IPS-20b (cell line): ENCODE results near the gene NSMCE4A.
"Not testable (repeated sequence)": the region's sequence is repeated elsewhere in the genome, so short reads cannot be mapped to it uniquely, and the experiment has no call there.

ENCODE experiments used
- H3K27ac ChIP-seq: one replicate; pipeline ENCODE4 v1.5.1; 2013; ENCODE audit warnings: low read length
- H3K27me3 ChIP-seq: 2 replicates; pipeline ENCODE4 v1.6.1; 2013; ENCODE audit warnings: mild to moderate bottlenecking, low read length, inconsistent platforms; ENCODE audit not compliant: insufficient read depth
- H3K36me3 ChIP-seq: 2 replicates; pipeline ENCODE4 v1.6.1; 2013; ENCODE audit warnings: low read depth, mild to moderate bottlenecking, inconsistent platforms, low read length, moderate library complexity; ENCODE audit not compliant: insufficient read depth
- H3K4me1 ChIP-seq: 2 replicates; pipeline ENCODE4 v1.6.1; 2013; ENCODE audit warnings: mild to moderate bottlenecking, control low read depth, inconsistent platforms, low read length, moderate library complexity; ENCODE audit not compliant: insufficient read depth
- H3K4me3 ChIP-seq: 2 replicates; pipeline ENCODE4 v1.5.1; 2013; ENCODE audit warnings: mild to moderate bottlenecking, low read length, inconsistent platforms
- H3K9ac ChIP-seq: 2 replicates; pipeline ENCODE4 v1.6.1; 2013; ENCODE audit warnings: low read depth, mild to moderate bottlenecking, inconsistent platforms, low read length, moderate library complexity
- H3K9me3 ChIP-seq: 2 replicates; pipeline ENCODE4 v1.6.1; 2013; ENCODE audit warnings: mild to moderate bottlenecking, low read depth, low read length, inconsistent platforms; ENCODE audit not compliant: insufficient read depth

The NSMCE4A gene

DNA sequence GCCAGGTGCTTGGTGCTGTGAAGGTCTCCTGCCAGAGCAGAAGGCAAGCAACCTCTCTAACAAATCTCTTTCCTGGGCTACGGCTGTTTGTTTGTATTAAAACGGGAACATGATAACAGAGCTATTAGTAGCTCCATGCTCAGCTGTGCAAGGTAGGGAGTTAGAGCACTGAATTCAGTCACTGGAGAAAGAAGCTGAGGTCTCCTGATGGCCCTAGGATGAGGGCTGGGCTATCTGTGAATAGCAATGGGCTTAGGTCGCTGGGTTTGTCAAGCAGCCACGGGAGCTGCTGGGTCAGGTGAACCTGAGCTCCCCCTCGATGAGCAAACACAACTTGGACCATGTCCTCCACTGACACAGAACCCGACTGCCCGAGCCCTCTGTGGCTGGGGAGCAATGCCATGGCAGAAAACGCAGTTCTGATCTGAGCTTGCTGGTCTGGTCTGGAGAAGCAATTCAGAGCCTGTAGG lies 38.3 kb upstream of the NSMCE4A start:
- no peak overlapping the region for H3K9ac ChIP-seq
- H3K27ac ChIP-seq, result no peak overlapping the region
- H3K4me1 ChIP-seq, result 0 out of 2 replicates have a peak, but pooled peaks cover 1% of the 10 kb centered on the region
- no peaks in the 10 kb centered on the region for H3K27me3 ChIP-seq
- no peaks in the 10 kb centered on the region for H3K36me3 ChIP-seq
- H3K4me3 ChIP-seq, result no peak overlapping the region
- H3K9me3 ChIP-seq, result no peaks in the 10 kb centered on the region

DNA sequence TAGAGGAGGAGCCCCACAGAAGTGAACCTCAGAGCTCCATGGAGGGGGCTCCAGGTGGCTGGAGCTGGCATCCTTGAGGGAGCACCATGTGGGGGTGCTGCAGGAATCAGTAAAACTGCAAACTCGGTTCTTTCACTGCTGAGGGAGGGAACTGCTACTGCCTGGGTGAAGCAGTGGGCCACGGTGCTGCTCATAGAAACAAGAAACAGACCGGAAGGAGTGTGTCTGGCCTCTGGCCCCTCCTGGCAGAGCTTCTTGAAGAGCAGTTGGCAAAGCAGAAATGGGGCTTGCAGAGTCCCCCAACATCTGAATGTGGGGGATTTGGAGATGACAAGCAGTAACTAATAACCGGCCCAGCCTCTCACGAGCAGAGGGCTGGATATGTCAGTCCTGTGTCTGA lies 37.7 kb upstream of the NSMCE4A start:
- H3K9me3 ChIP-seq, result no peaks in the 10 kb centered on the region
- H3K4me1 ChIP-seq, result no peaks in the 10 kb centered on the region
- H3K9ac ChIP-seq, result no peak overlapping the region
- H3K36me3 ChIP-seq, result no peaks in the 10 kb centered on the region
- no peak overlapping the region for H3K27ac ChIP-seq
- H3K4me3 ChIP-seq, result no peak overlapping the region
- H3K27me3 ChIP-seq, result no peaks in the 10 kb centered on the region

DNA sequence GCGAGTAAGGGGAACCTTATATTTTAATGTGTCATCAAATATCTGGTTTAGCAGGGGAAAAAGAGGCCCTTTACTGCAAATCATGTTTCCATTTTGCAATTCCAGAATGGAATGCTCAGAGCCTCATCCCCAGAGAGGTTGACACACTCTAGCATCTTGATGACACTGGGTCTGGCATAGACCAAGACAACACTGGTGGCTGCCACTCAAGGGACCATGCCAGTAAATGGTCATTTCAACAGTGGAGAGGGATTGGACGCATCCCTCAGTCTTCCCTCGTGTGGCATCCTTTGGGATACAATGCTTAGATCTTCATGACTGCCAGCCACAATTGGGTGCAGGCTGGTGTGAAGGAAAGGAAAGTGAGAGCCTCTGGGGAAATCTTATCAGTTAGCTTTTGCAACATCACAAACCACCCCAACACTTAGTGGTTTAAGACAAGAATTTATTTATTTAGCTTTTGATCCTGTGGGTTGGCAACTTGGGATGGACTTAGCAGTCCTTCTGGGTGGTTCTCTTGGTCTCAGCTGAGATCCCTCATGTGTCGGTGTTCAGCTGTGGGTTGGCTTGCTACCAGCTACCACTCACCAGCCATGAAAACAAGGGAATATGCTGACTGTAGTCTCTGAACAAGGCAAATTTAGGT lies 35.5 kb upstream of the NSMCE4A start:
- Histone ChIP-seq H3K9me3 (no peaks in the 10 kb centered on the region), H3K27ac (no peak overlapping the region), H3K9ac (no peak overlapping the region), H3K27me3 (no peaks in the 10 kb centered on the region), H3K4me1 (no peaks in the 10 kb centered on the region), H3K4me3 (no peak overlapping the region), H3K36me3 (no peaks in the 10 kb centered on the region)

DNA sequence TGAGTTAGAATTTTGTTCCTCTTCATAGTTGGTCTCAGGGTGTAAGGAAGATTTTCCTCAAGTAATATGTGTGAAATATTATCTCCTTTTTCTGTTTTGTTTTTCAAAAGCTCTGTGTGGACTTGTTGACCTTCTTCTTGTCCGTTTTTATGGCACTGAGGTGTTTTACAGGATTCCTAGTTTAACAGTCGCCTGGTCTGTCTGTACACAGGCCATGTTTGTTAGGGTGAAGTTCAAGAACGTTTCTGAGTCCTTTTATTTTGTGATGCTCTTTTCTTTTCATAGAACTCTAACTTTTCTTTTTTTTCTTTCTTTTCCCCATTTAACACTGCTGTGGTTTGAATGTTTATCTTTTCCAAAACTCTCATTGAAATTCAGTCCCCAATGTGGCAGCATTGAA lies 32.4 kb upstream of the NSMCE4A start:
- peaks cover 3% of the 10 kb centered on the region; the same call in 1 of the 2 replicates for H3K9me3 ChIP-seq
- no peak overlapping the region for H3K4me3 ChIP-seq
- no peaks in the 10 kb centered on the region for H3K36me3 ChIP-seq
- no peak overlapping the region for H3K9ac ChIP-seq
- H3K27ac ChIP-seq, result no peak overlapping the region
- H3K27me3 ChIP-seq, result no peaks in the 10 kb centered on the region
- no peaks in the 10 kb centered on the region for H3K4me1 ChIP-seq

DNA sequence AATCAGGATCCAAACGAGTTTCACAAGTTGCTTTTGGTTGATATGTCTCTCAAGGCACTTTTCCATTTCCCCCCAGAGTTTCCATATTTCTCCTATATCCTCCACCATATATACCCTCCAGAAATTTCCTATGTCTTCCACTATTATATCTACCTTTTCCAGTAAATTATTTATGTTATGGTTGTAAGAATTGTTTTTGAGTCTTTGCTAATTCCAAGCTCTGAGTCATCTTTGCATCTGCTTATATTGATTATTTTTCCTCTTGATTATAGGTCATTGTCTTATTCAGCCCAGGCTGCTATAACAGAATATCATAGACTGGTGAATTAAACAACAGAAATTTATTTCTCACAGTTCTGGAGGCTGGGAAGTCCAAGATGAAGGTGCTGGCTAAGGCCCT lies 26.7 kb upstream of the NSMCE4A start:
- H3K36me3 ChIP-seq, result no peaks in the 10 kb centered on the region
- no peaks in the 10 kb centered on the region for H3K4me1 ChIP-seq
- peaks cover 22% of the 10 kb centered on the region for H3K9me3 ChIP-seq

DNA sequence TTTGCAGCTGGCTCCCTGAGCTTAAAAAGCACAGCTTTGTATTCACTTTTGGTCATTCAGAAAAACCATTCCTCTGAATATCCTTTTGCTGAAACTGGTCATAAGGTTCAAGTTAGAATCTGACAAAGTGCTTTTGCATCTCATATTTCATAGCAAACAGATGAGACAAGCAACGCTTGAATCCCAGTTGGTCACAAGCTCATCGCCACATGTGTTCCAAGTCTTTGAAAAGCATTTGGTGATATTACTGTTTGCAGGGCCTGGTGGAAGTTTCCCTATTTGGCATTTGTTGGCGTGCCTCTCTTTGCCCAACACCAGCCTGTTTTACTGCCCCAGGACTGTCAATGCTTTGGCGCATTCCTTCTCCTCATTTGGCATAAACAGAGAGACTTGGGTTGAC lies 24.3 kb upstream of the NSMCE4A start:
- H3K4me1 ChIP-seq, result no peaks in the 10 kb centered on the region; the same call in 1 of the 2 replicates
- peaks cover 22% of the 10 kb centered on the region for H3K9me3 ChIP-seq
- no peak overlapping the region for H3K4me3 ChIP-seq
- H3K9ac ChIP-seq, result no peak overlapping the region
- no peak overlapping the region for H3K27ac ChIP-seq
- no peaks in the 10 kb centered on the region for H3K27me3 ChIP-seq
- H3K36me3 ChIP-seq, result no peaks in the 10 kb centered on the region

More for the DNA sequence above, 26.7 kb upstream of the NSMCE4A start:
- no peak overlapping the region for H3K27ac ChIP-seq
- H3K9ac ChIP-seq, result no peak overlapping the region
- no peaks in the 10 kb centered on the region for H3K27me3 ChIP-seq
- H3K4me3 ChIP-seq, result no peak overlapping the region

DNA sequence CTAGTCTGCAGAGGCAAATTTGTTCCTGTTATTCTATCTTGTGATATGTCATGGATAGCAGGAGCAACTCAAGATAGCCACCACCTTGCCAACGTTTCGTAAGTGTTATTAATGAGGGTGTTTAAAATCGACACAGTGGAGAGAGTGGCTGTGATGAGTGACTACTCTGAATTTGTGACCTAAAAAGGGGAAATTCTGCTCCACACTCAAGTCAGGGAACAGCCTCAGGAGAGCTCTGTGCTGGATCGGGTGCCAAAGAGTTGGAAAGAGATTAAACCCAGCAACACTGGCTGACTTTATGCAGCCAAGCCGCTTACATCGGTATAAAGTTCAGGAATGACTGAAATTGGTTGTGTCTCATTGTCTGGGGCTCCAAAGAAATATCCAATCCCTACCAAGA lies 23.4 kb upstream of the NSMCE4A start:
- H3K4me1 ChIP-seq, result no peaks in the 10 kb centered on the region; the same call in 1 of the 2 replicates
- no peak overlapping the region for H3K27ac ChIP-seq
- H3K27me3 ChIP-seq, result no peaks in the 10 kb centered on the region
- H3K4me3 ChIP-seq, result no peak overlapping the region
- no peaks in the 10 kb centered on the region for H3K36me3 ChIP-seq
- no peak overlapping the region for H3K9ac ChIP-seq
- H3K9me3 ChIP-seq, result peaks cover 22% of the 10 kb centered on the region

DNA sequence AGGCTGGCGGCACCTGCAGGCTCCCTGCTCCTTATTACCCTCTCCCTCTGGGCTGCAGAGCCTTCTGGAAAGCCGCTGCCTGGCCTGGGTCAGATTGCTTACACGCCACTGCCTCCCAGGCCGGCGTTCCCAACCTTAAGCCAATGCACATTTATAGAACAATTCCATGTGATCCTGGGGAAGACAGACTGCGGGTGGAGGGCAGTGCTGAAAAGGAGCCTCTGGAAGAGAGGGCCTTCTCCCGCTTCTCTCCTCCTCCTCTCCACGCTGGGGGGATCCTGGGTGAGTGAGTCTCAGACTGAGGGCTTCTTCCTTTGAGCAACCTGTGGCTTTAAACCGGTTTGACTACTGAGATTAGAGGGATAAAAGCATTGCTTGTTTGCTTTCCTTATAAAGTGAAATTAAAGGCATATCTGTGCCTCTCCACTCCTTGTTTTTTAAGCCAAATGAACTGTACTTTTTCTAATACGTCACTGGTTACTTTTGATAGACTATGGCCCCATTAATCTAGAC lies 19.5 kb upstream of the NSMCE4A start:
- Histone ChIP-seq H3K27me3 (no peaks in the 10 kb centered on the region), H3K9ac (no peak overlapping the region), H3K27ac (no peak overlapping the region), H3K4me1 (no peaks in the 10 kb centered on the region; the same call in 1 of the 2 replicates), H3K4me3 (no peak overlapping the region), H3K36me3 (no peaks in the 10 kb centered on the region), H3K9me3 (no peaks in the 10 kb centered on the region)

DNA sequence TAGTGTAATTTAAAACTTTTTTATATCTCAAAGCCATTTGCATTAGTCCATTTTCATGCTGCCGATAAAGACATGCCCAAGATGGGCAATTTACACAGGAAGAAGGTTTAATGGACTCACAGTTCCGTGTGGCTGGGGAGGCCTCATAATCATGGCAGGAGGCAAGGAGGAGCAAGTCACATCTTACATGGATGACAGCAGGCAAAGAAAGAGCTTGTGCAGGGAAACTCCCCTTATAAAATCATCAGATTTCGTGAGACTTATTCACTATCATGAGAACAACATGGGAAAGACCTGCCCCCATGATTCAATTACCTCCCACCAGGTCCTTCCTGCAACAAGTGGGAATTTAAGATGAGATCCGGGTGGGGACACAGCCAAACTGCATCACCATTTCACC lies 16.7 kb upstream of the NSMCE4A start:
- not testable (repeated sequence) for H3K27me3 ChIP-seq, H3K36me3 ChIP-seq, H3K4me1 ChIP-seq, H3K9ac ChIP-seq, H3K27ac ChIP-seq, H3K4me3 ChIP-seq, H3K9me3 ChIP-seq

DNA sequence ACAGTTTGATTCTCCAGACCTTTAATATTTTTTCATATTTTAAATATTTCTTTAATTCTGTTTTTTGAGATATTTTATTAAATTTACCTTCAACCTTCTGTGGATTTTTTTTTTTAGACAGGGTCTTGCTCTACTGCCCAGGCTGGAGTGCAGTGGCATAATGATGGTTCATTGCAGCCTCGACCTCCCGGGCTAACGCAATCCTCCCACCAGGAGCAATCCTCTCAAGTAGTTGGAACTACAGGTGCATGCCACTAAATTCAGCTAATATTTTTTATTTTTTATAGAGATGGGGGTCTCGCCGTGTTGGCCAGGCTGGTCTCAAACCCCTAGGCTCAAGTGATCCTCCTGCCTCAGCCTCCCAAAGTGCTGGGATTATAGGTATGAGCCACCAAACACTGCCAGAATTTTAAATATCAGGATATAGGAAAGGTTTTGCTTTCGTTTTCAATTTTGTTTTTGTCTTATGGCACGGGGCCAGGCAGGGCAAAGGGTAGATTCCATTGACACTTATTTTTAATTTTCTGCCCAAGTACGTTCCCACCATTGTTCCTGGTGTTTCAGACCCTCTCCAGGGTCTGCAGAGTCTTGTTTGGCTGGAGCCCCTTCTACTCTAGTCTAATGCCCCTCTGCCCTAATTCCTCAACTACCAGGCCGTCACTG lies 15.1 kb upstream of the NSMCE4A start:
- Histone ChIP-seq H3K36me3 (no peaks in the 10 kb centered on the region), H3K9ac (no peak overlapping the region), H3K27me3 (no peaks in the 10 kb centered on the region), H3K27ac (no peak overlapping the region), H3K9me3 (no peaks in the 10 kb centered on the region), H3K4me3 (no peak overlapping the region), H3K4me1 (no peaks in the 10 kb centered on the region; the same call in 1 of the 2 replicates)

DNA sequence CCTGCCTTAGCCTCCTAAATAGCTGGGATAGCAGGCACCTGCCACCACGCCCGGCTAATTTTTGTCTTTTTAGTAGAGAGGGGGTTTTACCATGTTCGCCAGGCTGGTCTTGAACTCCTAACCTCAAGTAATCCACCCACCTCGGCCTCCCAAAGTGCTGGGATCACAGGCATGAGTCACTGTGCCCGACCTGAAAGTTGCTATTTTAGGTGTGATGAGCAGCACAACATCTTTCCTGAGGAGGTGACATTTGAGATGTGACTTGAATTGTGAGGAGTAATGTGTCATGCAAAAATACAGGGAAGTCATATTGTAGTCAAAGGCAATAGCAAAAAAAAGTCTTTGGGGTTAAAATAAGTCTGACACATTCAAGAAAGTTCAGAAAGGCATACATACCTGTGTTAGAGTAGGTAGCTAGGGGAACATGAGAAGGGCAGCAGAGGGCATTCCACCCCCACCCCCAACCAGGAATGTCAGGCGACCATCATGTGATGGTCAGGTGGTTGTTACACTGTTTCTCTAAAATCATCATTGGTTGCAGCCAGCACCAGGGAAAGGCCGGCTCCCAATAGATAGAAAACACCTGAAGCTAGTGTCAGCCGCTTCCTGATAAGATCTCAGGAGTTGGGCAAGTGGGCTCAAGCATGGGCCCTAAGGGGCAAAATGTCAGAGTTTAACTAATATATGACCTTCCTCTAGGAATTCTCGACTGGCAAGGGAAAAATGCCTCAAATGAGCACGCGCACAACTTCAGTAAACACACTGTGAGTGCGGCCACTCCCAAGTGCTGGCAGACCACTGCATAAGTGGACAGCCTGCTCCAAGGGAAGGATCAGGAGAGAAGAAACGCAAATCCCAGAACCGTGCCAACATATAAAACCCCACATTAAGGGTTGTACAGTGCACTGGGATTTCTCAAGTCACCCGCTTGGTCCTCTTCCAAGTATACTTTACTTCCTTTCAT lies 13.6 kb upstream of the NSMCE4A start, which contains the start of gene TACC2:
TSS of gene TACC2 (plus strand) at position 803 of the 964 bp plus-strand sequence. CDS start 32,819 bp downstream, outside the sequence.
- H3K4me3 ChIP-seq, result no peak within 1 kb of the TSS
- no peak within 1 kb of the TSS for H3K9ac ChIP-seq
- H3K9me3 ChIP-seq, result peaks cover 12% of the 10 kb centered on the region
- no peaks in the 10 kb centered on the region for H3K27me3 ChIP-seq
- no peak within 1 kb of the TSS for H3K27ac ChIP-seq
- H3K4me1 ChIP-seq, result no peaks in the 10 kb centered on the region
- no peaks in the 10 kb centered on the region for H3K36me3 ChIP-seq
